Skin epidermis (tissue), 12 donors: ENCODE results near the gene ASPG.
"Not testable (repeated sequence)": the region's sequence is repeated elsewhere in the genome, so short reads cannot be mapped to it uniquely, and the experiment has no call there.

Experiments used
- H3K27ac ChIP-seq, 21 experiments: fragments of 200-600 bp; sonication (generic) in 11 of 21; one replicate each; pipeline ENCODE4 v1.5.0; 2020; ENCODE audit warnings: mild to moderate bottlenecking in 3 of 21, inconsistent platforms in 2 of 21, moderate library complexity in 2 of 21
- H3K4me3 ChIP-seq, 7 experiments: fragments of 200-600 bp; sonication (generic) in 2 of 7; one replicate each; pipeline ENCODE4 v1.5.0; 2020; ENCODE audit warnings: inconsistent platforms in 2 of 7, mild to moderate bottlenecking in 2 of 7, moderate library complexity in 1 of 7

The ASPG gene

DNA sequence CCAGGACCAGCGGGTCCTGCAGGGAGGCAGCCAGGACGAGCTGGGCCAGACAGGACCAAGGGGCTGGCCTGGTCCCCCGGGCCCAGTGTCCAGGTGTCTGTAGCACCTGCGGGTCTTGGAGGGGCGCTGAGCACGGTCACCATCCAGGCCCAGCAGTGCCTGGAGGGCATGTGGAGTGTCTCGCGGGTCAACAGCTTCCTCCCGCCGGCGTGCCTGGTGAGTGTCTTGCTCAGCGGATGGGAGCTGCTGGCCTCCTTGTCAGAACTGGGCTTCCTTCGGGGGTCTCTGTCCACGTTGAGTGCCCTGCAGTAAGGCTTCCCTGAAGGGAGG lies 66.7 kb downstream of the ASPG start:
- H3K4me3 ChIP-seq: no peak overlapping the region
- no peak overlapping the region for H3K27ac ChIP-seq

GRCh38 chr14:104152686-104153393 lies 67.3 kb downstream of the ASPG start:
- Histone ChIP-seq H3K4me3 (no peak overlapping the region), H3K27ac (no peak overlapping the region)

GRCh38 chr14:104153394-104153755 lies 67.9 kb downstream of the ASPG start:
- H3K4me3 ChIP-seq, H3K27ac ChIP-seq: not testable (repeated sequence)

DNA sequence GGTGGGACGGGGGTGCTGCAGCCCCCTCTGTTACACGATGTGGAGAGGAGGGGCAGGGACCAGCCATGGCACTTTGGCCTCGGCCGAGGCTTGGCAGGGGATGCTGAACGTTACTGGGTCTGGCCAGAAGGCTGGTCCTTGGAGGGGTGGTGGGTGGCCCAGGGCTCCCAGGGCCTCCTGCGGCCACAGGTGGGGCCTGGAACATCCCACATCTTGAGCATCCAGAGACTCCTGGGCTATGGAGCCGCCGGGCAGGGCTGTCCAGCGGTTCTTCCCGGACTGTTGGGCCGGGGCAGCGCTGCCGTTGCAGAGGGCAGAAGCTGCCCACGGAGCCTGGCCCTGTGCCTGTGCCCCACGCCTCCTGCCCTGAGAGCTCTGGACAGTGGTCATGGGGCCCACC lies 68.7 kb downstream of the ASPG start:
- H3K27ac ChIP-seq: no peak overlapping the region

GRCh38 chr14:104155513-104155912 lies 70.0 kb downstream of the ASPG start:
- Histone ChIP-seq H3K4me3 (no peak overlapping the region), H3K27ac (no peak overlapping the region)

More for the DNA sequence above, 68.7 kb downstream of the ASPG start:
- H3K4me3 ChIP-seq: no peak overlapping the region

DNA sequence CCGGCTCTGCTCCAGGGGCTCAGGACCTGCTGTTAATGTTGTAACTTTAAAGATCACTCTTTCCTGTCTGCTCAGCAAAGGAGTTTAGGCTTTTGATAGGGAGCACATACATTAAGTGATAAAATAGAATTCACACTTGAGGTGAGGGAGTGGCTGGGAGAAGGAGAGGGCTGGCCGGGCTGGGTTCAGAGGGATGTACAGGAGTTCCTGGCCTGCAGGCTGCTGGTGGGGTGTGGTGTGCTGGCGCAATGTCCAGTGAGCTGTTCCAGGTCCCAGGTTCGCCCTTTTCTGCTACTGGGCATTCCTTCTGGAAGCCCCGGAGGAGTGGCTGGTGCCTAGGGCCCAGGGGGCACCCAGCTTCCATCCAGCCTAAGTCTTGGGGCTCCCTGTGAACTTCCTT lies 70.6 kb downstream of the ASPG start:
- Histone ChIP-seq H3K4me3 (no peak overlapping the region), H3K27ac (no peak overlapping the region)

DNA sequence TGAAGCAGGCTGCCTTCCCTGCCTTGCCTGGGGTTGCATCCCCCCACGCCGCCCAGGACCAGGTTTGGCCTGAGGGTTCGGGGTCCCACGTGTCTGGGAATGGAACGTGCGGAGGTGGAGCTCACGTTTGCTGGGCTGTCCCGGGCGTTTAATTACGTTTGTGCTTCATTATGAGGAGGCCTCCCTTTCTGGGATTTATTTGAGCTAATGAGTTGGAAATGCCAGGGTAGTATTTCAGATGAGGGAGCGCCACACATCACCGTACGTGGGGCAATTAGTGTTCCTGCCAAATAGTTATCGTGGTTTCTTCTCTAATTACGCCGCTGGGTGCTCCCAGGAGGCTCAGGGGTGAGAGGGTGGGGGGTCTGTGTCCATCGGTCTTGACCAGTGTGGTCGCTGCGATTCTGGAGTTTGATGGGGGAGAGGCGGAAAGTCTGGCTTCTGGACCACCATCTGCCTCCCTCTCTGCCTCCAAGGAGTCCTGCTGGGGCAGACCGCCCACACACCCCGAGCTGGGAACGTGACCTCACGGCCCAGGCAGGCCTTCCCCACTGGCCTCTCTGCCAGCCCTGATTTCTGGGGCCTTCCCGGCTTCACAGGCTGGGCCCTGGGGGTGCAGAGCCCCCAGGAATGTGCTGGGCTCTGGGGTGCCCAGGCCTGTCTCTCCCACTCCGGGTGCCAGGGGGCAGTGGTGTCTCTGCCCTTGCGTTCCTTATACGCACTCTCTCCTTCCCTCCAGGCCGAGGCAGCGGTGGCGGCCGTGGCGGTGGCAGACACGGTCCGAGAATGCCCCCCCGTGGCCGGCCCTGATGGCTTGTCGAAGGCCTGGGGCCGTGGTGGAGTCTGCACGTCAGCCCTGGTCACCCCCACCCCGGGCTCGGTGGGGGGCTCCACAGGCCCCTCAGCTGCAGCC lies 71.8 kb downstream of the ASPG start:
- H3K27ac ChIP-seq: no peak overlapping the region
- H3K4me3 ChIP-seq: no peak overlapping the region

DNA sequence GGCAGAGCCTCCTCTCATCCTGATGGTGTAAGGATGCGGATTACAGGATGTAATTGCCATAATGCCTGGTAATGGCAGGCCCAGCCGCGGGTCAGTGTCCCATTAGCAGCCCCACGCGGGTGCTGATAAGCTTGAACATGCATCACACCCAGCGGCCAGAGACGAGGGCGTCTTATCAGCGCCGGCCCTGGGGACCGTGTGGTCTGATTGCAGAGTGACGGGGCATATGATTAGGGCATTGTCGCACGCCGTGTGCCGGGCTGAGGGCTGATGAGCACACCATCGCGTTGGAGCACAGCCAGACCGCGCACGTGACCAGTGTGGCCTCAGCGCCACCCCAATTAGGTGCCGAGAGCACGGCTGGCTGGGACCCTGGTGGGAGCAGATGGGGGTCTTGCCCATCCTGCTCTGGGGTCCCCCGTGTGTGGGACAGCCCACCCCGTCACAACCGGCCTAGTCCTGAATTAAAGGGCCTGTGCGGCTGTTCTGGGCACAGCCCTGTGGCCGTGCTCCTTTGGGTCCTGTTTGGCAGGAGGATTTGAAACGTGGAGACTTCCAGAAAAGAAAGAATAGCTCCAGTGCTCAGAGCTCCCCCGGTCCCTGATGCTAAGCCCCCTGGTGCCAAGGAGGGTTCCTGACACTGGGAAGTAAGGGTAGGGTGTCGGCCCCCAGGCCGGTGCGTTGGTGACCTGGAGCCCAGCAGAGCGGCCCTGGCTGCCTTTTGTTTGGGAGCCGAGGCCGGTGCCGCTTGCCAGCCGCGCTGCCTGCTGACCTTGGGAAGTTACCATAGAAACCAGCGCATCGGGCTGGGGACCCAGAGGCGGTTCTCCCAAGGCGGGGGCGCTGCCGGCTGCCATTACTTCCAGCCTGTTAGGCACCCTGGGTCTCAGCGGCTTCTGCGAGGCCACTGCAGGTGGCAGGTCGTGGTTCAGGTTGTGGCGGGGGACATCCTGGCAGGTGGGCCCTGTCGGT lies 73.6 kb downstream of the ASPG start:
- Histone ChIP-seq H3K4me3 (no peak overlapping the region), H3K27ac (no peak overlapping the region)

GRCh38 chr14:104159990-104160389 lies 74.5 kb downstream of the ASPG start:
- Histone ChIP-seq H3K27ac (no peak overlapping the region), H3K4me3 (no peak overlapping the region)

- Histone ChIP-seq H3K4me3 (no peak overlapping the region), H3K27ac (no peak overlapping the region)
Measured at GRCh38 chr14:104161602-104162367, 76.3 kb downstream of the ASPG start.

DNA sequence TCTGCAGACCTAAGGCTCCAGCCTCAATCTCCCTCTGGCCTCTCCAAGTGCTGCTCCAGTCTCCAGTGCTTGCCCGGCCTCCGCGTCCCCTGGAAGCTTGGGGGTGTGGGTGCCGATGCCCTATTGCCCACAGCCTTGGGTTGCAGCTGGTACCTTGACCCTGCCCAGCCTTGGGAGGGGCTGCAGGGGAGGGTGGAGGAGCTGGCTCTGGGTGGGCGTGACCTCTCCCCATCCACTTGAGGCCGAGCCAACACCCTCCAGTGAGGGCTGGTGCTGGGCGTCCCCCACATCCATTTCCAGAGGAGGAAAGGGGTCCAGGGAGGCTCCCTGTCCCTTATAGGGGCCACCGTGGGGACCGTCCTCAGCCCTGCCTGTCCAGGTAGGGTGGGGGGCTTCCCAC lies 77.0 kb downstream of the ASPG start:
- Histone ChIP-seq H3K27ac (no peak overlapping the region), H3K4me3 (no peak overlapping the region)

DNA sequence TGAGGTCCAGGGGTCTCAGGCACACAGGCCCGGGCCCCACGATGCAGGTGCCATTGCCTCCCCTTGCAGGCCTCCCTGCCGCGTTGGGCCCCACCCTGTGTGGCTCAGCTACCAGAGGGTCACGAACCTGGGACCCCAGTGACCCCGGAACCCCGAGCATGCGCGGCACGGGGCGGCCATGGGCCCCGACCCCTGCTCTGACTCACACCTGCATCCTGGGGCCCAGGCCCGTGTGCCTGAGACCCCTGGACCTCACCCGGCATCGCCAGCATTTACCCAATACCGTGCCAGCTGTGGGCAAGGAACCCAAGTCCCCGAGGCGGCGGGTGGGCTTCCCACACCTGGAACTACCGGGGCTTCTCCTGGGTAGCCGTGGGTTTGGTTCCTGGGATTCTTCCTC lies 78.0 kb downstream of the ASPG start:
- no peak overlapping the region for H3K4me3 ChIP-seq
- H3K27ac ChIP-seq: no peak overlapping the region

- Histone ChIP-seq H3K27ac (no peak overlapping the region), H3K4me3 (no peak overlapping the region)
Measured at GRCh38 chr14:104164041-104164440, 78.5 kb downstream of the ASPG start.

DNA sequence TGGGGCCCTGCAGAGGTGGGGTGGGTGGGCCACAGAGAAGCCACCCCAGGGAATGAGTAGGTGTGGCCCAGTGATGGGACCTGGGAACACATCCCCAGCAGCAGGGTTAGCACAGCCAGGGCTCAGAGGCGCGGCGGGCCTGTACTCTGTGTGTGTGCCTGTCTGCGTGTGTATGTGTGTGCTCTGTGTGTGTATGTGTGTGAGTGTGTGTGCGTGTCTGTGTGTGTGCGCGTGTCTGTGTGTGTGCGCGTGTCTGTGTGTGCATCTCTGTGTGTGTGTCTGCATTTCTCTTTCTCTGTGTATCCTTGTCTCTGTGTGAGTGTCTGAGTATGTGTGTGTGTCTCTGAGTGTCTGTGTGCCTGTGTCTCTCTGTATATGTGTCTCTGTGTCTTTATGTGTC lies 79.0 kb downstream of the ASPG start:
- Histone ChIP-seq H3K27ac (no peak overlapping the region), H3K4me3 (no peak overlapping the region)
